HG02870 (cell line): ENCODE results near the gene ARHGAP28.

Experiments used
- ATAC-seq: cut with Tn5 transposase; IDR thresholded peaks from one replicate; pipeline ENCODE4 v1.9.1; 2021; ENCODE audit warnings: mild to moderate bottlenecking, moderate library complexity; ENCODE audit not compliant: unreplicated experiment

Gene ARHGAP28

DNA sequence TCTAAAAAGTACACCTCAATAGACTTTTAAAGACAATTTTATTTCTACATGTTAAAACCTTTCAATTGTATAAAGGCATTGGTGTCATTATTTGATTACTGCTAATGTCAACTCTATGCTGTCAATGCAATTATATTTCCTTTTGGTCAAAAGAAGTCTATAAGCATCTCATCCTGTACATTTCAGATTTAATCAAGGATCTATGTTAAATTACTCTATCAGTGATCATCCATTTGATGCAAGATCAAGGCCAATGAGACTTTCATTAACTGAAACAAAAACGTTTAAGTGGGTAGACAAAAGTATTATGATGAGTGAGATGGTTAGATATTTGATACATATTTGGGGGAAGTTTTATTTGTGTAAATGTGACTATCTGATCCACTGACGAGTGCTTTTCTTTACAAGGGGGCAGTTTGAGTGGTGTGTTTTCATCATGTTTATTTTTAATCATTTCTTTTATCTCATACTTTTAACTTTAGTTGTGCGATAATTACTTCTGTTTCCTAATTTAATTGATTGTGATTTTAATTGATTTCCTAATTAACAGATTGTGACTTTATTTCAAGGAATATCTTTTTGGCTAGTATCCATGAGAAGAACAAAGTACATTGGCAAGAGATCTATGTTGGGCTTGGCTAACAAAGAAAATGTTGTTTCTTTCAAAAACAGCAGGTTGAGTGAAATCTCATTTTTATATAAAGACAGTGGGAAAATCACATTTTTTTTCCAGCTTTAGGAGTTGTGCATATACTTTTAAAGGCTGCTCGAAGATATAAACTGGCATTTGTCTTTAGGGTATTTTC lies 1.1 kb downstream of the ARHGAP28 start:
- no peak for ATAC-seq

DNA sequence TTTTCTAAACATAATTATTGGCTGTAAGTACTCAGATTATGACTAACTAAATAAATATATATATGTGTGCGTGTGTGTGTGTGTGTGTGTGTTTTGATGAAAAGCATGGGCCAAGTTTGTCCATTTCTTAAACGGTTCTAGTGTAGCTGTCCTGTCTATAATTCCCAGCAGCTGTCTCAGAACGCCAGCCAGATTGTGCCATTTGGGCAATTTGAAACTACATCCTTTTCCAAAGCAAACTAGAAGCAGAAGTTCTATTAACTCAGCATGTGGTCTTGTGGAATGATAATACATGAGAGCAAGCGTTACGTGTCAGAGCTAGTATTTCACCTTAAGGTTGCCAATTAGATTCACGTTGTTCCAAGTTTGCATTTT lies 1.7 kb downstream of the ARHGAP28 start:
- ATAC-seq, result no peak

DNA sequence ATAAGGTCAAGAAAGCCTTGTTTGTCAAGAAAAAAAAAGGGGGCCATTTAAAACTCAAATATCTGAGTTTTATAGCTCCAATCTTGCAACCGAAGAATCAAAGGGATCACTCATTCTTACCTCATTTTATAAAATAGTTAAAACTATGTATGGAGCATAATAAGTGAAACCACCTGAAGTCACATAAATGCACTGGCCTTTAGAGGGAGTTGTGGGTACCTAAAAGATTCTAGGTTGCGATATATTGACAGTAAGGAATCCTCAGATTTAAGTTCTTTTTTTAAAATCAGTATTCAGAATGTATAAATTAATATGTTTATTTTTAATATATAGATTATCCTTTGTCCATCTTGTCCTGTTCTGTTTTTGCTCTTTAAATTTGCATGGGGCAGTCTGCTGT lies 3.4 kb downstream of the ARHGAP28 start:
- no peak for ATAC-seq

DNA sequence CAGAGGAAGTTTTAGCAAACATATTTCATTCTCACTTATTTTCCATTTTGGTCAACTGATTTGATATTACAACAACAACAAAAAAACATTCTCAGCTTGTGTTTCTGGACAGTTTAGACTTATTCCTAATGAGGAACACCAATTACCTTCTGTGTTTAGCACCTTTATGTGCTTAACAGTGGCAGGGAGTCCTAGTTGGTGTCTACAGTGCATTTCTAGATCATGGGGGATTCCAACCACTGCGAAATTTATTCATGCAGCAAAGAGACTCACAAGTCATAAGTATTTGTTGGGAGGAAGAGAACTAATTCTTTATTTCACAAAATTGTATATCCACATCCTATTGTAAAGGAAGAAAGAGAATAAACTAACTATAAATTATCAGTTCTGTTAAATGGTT lies 4.2 kb downstream of the ARHGAP28 start:
- ATAC-seq, result no peak

DNA sequence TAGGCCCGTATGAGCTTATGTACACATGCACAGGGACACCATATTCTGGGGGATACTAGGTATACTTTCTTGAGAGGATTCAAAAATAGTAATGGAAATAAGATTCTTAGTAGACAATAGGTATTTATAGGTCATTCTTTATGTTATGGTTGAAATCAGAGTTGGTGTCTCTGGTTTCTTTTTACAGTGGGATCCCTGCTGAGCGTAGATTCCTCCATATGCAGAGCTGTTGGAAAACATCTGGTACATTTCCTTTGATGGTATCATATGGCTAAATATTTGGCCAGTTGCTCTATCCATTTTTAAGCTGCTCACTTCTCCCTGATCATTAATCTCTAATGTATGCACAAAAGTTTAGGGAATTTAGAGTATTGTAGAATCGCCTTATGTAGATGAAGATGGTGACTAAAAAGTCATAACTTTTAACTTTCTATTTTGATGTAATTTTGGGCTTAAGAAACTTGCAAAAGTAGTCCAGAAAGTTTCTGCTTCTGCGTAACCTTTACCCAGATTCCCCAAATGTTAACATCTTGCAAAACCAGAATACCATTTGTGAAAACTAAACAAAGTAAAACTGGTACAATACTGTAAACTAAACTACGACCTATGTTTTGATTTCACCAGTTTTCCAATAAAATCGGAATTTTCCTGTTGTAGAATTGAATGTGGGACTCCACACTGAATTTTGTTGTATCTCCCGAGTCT lies 5.4 kb downstream of the ARHGAP28 start:
- no peak for ATAC-seq

DNA sequence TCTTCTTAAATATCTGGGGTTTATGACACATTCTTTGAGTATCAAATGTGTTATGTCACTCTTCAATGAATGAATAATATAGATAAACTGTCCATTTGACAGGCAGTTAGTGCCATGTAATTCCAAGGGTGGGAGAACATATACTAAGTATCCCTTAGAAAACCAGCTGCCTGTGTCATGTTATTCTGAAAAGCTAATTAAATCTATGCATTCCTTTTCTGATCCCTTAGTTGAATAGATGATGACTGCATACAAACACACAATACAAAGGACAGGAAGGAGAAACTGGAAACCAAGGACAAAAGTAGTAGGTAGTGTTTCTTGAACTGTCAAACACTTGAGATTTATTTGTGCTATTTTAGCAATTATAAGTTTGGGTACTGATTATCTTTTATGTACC lies 8.3 kb downstream of the ARHGAP28 start:
- ATAC-seq, result no peak

DNA sequence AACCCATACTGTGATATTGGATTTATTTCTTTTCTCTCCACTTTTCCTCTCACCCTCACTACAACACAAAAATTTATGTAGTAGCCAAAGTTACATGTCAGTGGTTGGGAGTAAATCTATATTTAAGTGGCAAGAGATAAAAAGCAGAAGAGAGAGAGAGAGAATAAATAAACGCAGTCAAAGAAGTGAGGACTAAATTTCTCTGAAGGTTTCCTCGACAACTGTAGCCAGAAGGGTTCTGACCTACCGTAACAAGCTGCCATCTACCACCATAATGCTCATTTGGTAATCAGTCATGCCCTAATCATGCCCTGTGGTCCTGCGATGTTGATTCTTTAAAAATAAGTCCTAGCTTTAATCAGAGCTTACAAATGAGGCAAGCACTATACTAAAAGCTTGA lies 9.1 kb downstream of the ARHGAP28 start:
- ATAC-seq, result no peak

DNA sequence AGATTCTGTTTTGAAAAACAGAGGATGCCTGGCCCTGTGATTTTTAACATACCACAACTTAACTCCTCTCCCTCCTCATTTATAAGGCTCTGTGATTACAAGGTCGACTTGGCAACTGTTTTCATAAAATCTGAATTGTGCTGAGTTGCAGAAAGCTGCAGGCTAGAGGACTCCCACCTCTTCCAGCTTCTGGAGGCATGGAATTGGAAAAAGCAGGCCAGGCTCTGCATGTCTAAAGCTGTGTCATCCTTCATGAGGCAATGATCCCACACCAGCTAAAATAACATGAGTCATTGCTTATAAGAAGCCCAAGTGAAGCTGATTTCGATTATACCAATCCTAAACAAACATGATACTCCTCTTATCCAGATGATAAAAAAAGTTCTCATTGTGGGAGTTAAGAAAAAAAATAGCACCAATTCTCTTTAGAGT lies 11.7 kb downstream of the ARHGAP28 start:
- ATAC-seq, result no peak

DNA sequence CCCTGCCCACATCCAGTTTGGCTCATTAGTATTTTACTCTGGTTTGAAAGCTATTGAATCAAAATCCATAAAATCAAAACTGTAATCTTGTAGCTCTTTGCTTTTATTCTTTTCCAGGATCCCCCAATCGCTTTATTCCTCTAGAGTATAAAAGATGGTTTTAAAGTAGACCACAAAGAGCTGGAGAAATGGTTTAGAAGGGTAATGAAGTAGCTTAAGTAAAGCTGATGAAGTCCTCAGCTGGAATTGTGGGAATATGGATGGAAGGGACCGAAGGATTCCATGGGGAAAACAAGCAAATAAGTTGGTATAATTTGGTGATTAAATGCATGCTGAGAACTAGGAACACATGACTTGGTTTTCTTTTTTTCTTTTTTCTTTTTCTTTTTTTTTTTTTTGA lies 12.3 kb downstream of the ARHGAP28 start:
- ATAC-seq, result no peak

DNA sequence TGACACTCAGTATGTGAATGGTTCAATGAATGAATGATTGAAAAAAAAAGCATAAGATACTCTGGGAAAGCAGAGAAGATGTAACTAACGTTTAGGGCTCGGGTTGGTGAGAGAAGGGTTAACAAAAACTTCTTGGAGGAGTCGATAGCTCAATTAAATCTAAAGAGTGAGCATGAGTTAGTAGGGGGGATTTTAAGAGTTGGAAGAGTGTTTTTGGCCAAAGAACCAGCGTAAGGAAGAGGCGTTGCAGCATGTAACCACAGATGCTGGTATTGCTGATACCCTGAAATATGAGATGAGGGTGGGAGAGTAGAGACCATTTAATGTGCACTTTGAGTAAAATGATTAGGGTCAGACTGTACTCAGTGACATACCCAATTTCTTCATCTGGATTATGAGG lies 14.5 kb downstream of the ARHGAP28 start:
- no peak for ATAC-seq

DNA sequence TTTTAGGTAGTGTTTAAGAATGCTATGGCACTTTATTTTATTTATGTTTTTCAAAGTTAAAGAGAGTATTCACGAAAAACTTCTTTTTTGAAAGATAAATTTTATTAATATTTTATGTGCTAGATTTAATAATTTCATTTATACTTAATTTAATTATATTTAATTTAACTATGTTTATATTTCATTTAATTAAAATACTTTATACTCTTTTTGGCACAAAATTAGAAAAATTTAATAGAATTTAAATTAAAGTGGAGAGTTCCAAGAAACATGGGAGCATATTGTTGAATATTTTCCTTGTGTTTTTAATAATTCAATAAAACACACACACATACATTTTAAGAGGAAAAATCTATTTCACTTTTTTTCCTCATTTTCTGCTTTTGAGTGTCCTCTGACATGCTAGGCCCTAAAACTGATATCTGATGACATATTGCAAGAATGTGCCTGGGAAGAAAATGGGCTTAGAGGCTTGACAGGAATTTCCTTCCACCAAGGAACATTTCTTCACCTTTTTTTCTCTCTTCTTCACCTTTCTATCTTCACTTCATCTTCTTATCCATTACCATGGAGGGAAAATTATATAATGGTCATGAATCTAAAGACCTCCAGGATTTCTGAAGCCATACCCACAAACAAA lies 15.4 kb downstream of the ARHGAP28 start:
- no peak for ATAC-seq

DNA sequence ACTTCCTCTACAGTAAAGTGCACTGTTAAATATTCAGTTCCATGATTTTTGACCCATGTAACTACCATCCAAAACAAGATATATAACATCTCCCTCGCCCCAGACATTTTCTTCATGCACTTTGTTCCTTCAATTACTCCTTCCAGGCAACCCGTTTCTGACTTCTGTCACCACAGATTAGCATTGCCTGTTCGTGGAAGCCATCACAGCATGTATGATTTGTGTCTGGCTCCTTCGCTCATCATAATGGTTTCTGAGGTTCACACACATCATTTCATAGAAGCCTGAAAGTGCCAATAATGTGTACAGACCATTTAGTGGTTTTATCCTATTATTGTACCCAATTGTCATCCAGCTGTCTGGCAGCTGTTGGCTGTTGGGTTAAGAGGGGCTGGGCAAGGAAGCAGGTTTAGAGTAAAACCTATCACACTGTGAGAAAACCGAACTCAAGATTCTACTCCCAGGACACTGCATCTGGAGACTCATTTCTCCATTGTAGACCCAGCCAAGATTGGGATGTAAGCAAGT lies 16.1 kb downstream of the ARHGAP28 start:
- no peak for ATAC-seq

DNA sequence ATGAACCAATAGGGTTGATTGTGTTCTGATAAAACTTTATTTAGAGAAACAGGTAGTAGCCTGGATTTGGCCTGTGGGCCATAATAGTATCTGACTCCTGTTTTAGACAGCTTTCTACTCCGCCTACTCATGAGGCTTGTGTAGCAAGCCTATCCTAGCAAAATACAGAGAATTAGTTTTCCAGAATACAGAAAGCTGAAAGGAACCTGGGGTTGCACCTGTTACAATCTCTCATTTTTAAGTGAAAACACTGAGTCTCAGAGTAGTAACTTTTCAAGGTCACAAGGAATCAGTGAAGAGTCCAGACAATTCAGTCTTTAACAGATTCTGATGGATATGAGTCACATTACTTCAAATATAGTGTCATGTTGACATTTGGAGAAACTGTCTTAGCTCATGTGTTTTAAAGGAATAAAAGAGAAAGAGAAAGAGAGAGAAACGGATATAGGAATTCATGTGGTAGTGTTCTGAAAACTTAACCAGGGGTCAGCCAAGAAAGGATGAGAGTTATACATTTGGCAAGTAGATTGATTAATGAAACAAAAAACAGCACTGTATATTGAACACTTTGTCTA lies 17.0 kb downstream of the ARHGAP28 start:
- ATAC-seq, result no peak

DNA sequence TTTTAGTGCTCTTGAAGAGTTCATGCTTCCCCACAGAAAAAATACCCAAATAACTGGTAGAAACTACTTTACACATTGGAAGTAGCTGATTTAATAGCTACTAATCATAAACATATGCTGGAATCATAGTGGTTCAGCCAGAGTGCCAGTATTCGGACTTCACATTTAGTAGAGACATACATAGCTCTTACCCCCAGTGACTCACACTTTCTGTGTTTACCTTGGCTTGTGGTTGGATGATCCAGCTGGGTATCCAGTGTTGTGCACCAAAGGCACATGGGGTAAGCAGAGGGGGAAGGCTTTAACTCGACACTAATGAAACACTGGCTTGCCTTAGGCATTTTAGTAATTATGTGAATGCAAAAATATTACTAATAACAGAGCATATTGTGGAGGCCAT lies 18.1 kb downstream of the ARHGAP28 start:
- ATAC-seq, result no peak

DNA sequence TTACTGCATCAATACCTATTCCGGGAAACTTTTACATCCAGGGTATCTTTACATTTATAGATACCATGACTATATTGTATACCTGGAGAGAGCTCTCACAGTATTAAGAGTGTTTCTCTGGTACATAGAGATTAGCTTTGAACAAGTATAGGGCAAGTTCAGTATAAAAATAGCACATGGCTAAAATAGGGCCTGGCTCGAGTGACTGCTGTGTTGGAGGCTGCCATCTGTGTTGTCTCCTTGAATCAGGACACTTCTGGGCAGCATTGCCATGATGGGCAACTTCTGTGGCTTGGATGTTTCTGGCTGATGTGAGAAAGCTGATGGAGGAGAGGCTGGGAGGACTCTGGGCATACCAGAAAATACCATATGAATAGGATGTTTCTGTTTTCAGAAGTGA lies 18.7 kb downstream of the ARHGAP28 start:
- ATAC-seq, result no peak

DNA sequence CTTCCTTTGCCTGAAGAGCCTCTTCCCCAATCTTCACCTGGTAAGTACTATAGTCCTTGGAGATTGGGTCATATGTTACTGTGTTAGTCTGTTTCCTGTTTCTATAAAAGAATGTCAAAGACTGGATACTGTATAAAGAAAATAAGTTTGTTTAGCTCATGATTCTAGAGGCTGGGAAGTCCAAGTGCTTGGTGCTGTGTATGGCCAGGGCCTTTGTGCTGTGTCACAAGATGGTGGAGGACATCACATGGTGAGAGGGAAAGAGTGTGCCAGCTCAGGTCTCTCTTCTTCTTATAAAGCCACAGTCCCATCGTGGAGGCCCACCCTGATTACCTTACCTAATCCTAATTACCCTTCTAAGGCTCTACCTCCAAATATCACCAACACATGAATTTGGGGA lies 20.9 kb downstream of the ARHGAP28 start:
- ATAC-seq, result no peak

DNA sequence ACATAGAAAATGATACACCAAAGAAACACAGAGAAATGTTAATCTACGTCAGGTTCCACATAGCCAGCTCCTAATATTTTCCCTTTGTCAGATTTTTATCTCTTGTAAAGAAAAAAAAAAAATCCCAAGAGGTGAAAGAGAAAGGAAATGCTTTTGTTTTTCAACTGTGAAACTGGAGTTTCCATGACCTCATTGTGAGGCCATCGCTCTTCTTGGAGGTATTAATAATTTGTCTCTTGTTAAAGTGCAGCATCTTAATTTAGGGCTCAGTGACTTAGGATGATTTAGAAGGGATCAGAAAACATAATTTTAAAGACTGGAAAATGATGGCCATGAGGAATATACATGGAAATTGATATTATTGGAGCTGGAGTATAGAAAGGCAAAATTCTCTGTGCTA lies 21.7 kb downstream of the ARHGAP28 start:
- no peak for ATAC-seq

DNA sequence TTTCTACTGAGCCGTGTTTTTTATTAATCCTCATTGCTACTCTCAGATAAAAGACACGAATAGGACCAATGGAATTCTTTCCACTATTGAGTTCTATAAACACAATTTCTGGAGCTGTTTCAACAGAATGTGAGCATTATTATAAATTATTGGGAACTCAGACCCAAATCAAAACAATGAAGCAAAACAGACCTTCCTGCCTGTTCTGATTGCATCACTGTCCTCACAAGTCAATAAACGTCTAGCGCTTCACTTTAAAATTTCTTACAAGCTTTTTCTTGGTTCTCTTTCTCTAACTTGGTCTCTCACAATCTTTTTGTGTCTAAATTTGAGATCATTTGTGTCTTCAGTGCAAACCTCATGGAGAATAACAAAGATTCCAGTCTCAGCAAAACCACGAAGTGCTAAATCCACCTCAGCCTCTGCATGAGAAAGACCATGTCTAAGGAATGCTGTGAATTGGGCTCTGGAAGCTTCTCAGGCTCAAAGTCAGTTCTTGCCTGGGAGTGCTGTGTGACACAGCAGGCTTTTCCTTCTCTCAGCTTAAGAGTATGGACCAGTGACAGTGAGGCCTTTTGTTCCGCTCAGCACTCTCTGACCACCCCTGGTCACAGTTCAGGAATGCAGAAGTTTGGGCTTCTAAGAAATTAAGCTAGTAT lies 22.8 kb downstream of the ARHGAP28 start:
- ATAC-seq, result no peak

DNA sequence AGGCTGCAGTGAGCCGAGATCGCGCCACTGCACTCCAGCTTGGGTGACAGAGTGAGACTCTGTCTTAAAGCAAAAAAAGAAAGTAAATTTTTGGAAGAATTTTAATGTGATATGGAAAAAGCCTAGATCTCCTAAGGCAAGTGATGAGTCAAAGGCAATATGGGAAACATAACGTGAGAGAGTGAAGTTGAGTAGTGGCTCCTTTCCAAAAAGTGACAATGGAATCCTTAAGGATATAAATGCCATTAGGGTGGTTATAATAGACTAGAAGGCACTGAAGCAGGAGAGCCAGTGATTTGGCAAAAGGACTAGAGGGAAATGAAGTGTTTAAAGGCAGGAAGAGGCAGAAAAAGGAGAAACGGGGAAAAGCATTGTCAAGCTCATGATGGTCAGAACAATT lies 25.6 kb downstream of the ARHGAP28 start:
- no peak for ATAC-seq

DNA sequence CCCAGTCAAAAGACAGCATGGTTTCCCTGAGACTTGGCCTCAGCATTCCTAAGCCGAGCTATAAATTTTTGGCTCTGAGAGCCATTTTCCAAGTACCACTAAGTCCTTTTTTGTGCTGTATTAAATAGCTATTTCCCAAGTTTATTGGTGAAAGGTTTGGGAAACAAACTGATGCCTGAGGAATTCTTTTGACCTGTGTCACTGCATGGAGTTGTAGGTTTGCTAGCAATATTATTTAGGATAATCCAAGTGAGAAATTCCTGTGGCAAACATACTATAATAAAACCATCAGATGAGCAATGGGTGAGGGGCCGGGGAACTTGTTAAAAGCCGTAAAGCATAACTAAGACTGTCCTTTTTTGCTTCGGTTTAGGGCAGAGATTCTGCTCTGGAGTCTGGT lies 28.4 kb downstream of the ARHGAP28 start:
- no peak for ATAC-seq

DNA sequence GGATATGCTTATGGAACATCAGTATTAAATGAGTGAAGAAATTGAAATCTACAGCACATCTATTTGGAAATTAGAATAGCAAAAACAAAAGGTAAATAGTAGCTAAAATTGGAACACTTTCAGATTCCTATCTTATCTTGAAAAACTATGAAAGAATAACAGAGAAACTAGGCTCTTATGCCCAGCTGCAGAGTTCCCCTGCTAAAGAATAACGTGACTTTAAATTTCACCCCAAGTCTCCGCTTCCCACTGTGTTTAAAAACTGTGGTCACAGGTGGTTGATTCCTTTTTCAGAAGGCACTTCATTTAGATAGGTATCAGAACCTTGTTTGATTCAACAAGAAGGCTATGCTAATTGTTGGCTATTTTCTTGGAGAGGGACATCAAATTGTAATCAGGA lies 30.1 kb downstream of the ARHGAP28 start:
- ATAC-seq, result no peak
